GM21619 (cell line): ENCODE results near the gene PRKCA.

Source experiments
- ATAC-seq: cut with Tn5 transposase; IDR thresholded peaks from one replicate; pipeline ENCODE4 v1.9.1; 2021; ENCODE audit not compliant: unreplicated experiment

The PRKCA gene

GRCh38 chr17:66635386-66636045 lies 333.1 kb downstream of the PRKCA start:
- no peak for ATAC-seq

GRCh38 chr17:66636111-66636510 lies 333.7 kb downstream of the PRKCA start:
- no peak for ATAC-seq

GRCh38 chr17:66637491-66637890 lies 335.1 kb downstream of the PRKCA start:
- ATAC-seq: no peak

GRCh38 chr17:66638707-66639479 lies 336.5 kb downstream of the PRKCA start:
- no peak for ATAC-seq

GRCh38 chr17:66643815-66644710 lies 341.6 kb downstream of the PRKCA start:
- ATAC-seq: no peak

- ATAC-seq: no peak
These were observed 342.8 kb downstream of the PRKCA start for GRCh38 chr17:66645259-66645658.

GRCh38 chr17:66647391-66647983 lies 345.1 kb downstream of the PRKCA start:
- no peak for ATAC-seq

GRCh38 chr17:66649818-66650543 lies 347.6 kb downstream of the PRKCA start:
- no peak for ATAC-seq

- no peak for ATAC-seq
These were observed 348.1 kb downstream of the PRKCA start for GRCh38 chr17:66650544-66650877.

GRCh38 chr17:66652840-66653507 lies 350.6 kb downstream of the PRKCA start:
- no peak for ATAC-seq

GRCh38 chr17:66654106-66654740 lies 351.8 kb downstream of the PRKCA start:
- ATAC-seq: no peak

GRCh38 chr17:66654764-66655163 lies 352.4 kb downstream of the PRKCA start:
- ATAC-seq: no peak

GRCh38 chr17:66655461-66655860 lies 353.0 kb downstream of the PRKCA start:
- no peak for ATAC-seq

- ATAC-seq: no peak
These were observed 353.4 kb downstream of the PRKCA start for GRCh38 chr17:66655861-66656260.

- peak; percentile 53 for ATAC-seq
These were observed 359.2 kb downstream of the PRKCA start for GRCh38 chr17:66661411-66662256.

- ATAC-seq: no peak
These were observed 360.1 kb downstream of the PRKCA start for GRCh38 chr17:66662496-66662895.

- ATAC-seq: no peak
These were observed 360.7 kb downstream of the PRKCA start for GRCh38 chr17:66663041-66663606.

- ATAC-seq: no peak
These were observed 361.9 kb downstream of the PRKCA start for GRCh38 chr17:66664336-66664735.
